ENCODE results near the gene CFAP43. TPM values are rescaled to one million over a fixed set of nuclear protein-coding genes. Genes with fewer than 3 reads are reported as not detected.

Gene CFAP43
- total and polyA plus RNA-seq, 2 experiments from 2014 or later: 0.24 to 0.44 TPM

- ATAC-seq: no peak
- peak overlapping the region; percentile 61 for H3K4me2 ChIP-seq
- no peak for DNase-seq (ENCODE audit: low spot score)
Observed at GRCh38 chr10:104090611-104091010, 141.6 kb downstream of the CFAP43 start.

More at GRCh38 chr10:104090611-104091010, 141.6 kb downstream of the CFAP43 start:
- H3F3A ChIP-seq (replicated peaks; ENCODE audit: low read depth): no peaks in the 10 kb centered on the region
- H3K4me1 Mint-ChIP-seq: peaks cover 18% of the 10 kb centered on the region
- H3K27me3 ChIP-seq (ENCODE audit: insufficient read depth): no peaks in the 10 kb centered on the region
- peaks cover 5% of the 10 kb centered on the region for H3K9me2 ChIP-seq (ENCODE audit: insufficient read depth)
- peaks cover 17% of the 10 kb centered on the region for H3K4me1 ChIP-seq (ENCODE audit: insufficient read depth)
- no peaks in the 10 kb centered on the region for H4K20me1 ChIP-seq (replicated peaks; ENCODE audit: insufficient read depth)
- H3K79me2 ChIP-seq (replicated peaks; ENCODE audit: insufficient read depth): no peaks in the 10 kb centered on the region
- no peaks in the 10 kb centered on the region for H3K36me3 ChIP-seq (ENCODE audit: insufficient read depth)
- no peak overlapping the region for H3K27ac ChIP-seq (ENCODE audit: low read depth)
- no peaks in the 10 kb centered on the region for H3K27me3 Mint-ChIP-seq (ENCODE audit: insufficient read depth, low read depth, poor library complexity)
- H3K4me3 ChIP-seq: peak overlapping the region; percentile 15; the same call in 1 of the 2 replicates
- H3K36me3 Mint-ChIP-seq (ENCODE audit: low read depth): no peaks in the 10 kb centered on the region
- H3K27ac Mint-ChIP-seq: 0 out of 2 replicates have a peak overlapping the region, but pooled peaks have one; percentile 0
- H2AFZ ChIP-seq: peak overlapping the region; percentile 95; the same call in 1 of the 2 replicates
- H3K4me3 Mint-ChIP-seq: no peak overlapping the region; the same call in 2 of the 3 replicates
- no peak for TF ChIP-seq CREB1 (CRISPR knock-in tag; IDR thresholded peaks at IDR 0.05; ENCODE audit: low read depth)
- no peak for TF ChIP-seq REST (IDR thresholded peaks at IDR 0.05; ENCODE audit: unreplicated experiment)
- TF ChIP-seq ZNF462 (CRISPR knock-in tag; IDR thresholded peaks at IDR 0.05): no peak
- TF ChIP-seq NANOG (IDR thresholded peaks at IDR 0.05; ENCODE audit: borderline replicate concordance): no peak
- TF ChIP-seq ZNF331 (CRISPR knock-in tag; IDR thresholded peaks at IDR 0.05; ENCODE audit: low read depth): no peak
- TF ChIP-seq CTCF (conservative IDR thresholded peaks at IDR 0.05; ENCODE audit: low read depth in 2 of 2): no peak
- no peak for TF ChIP-seq EZH2 (IDR thresholded peaks at IDR 0.05; ENCODE audit: low read depth, unreplicated experiment)
- TF ChIP-seq ETS1 (IDR thresholded peaks at IDR 0.05): no peak
- TF ChIP-seq POLR2AphosphoS5 (IDR thresholded peaks at IDR 0.05; ENCODE audit: low read depth): no peak
- no peak for TF ChIP-seq EZH2phosphoT487 (IDR thresholded peaks at IDR 0.05; ENCODE audit: unreplicated experiment)
- H3K9me3 Mint-ChIP-seq: no peaks in the 10 kb centered on the region

Measured in GM23338 (cell line).